ENCODE results near the gene ZFP2.

DNA sequence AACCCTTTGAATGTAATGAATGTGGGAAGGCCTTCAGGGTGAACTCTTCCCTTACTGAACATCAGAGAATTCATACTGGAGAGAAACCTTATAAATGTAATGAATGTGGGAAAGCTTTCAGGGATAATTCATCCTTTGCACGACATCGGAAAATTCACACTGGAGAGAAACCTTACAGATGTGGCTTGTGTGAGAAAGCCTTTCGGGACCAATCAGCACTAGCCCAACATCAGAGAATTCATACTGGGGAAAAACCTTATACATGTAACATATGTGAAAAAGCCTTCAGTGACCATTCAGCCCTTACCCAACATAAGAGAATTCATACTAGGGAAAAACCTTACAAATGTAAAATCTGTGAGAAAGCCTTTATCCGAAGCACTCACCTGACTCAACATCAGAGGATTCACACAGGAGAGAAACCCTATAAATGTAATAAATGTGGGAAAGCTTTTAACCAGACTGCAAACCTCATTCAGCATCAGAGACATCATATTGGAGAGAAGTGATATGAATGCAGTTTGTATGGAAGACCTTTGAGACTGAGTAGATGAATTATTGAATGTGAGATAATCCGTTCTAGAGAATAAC, 69.8 kb downstream of the ZFP2 start:
- TF ChIP-seq, protein P1, sequence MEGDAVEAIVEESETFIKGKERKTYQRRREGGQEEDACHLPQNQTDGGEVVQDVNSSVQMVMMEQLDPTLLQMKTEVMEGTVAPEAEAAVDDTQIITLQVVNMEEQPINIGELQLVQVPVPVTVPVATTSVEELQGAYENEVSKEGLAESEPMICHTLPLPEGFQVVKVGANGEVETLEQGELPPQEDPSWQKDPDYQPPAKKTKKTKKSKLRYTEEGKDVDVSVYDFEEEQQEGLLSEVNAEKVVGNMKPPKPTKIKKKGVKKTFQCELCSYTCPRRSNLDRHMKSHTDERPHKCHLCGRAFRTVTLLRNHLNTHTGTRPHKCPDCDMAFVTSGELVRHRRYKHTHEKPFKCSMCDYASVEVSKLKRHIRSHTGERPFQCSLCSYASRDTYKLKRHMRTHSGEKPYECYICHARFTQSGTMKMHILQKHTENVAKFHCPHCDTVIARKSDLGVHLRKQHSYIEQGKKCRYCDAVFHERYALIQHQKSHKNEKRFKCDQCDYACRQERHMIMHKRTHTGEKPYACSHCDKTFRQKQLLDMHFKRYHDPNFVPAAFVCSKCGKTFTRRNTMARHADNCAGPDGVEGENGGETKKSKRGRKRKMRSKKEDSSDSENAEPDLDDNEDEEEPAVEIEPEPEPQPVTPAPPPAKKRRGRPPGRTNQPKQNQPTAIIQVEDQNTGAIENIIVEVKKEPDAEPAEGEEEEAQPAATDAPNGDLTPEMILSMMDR (conservative IDR thresholded peaks at IDR 0.05; ENCODE audit: low read length), result no peak
- TF ChIP-seq EZH2phosphoT487 (IDR thresholded peaks at IDR 0.05; ENCODE audit: borderline replicate concordance, low read depth, low read length), result no peak

Measured in OCI-LY7 (cell line).